Activated CD4-positive, alpha-beta T cell treated with anti-CD3 and anti-CD28 coated beads, Interleukin-2, amount 10 ng/mL, durations not matched to agents 7 days and 5 days (primary cell): ENCODE results near the gene OVOL1. TPM values are rescaled to one million over a fixed set of nuclear protein-coding genes. Genes with fewer than 3 reads are reported as not detected.

Experiments
- CTCF ChIA-PET: fragments of 350-600 bp; sonication (Branson Sonifier 250); formaldehyde crosslinking; loops from one replicate; lab custom pipeline; 2021; ENCODE audit warnings: antibody characterized with exemption; lab: Charles Lee
- POLR2A ChIA-PET: fragments of 350-600 bp; sonication (Branson Sonifier 250); formaldehyde crosslinking; loops from one replicate; lab custom pipeline; 2021; ENCODE audit warnings: antibody characterized with exemption; lab: Charles Lee
- DNase-seq: peaks from one replicate; pipeline ENCODE4 v3.0.0-alpha.2; 2020
- H3K27ac Mint-ChIP-seq: one replicate; pipeline ENCODE4 v1.8.0; 2021; ENCODE audit warnings: mild to moderate bottlenecking, moderate library complexity, mixed read lengths
- H3K27me3 Mint-ChIP-seq: one replicate; pipeline ENCODE4 v1.8.0; 2021; ENCODE audit warnings: mixed read lengths
- H3K36me3 Mint-ChIP-seq: one replicate; pipeline ENCODE4 v1.8.0; 2021; ENCODE audit warnings: low read depth, mixed read lengths
- H3K4me1 Mint-ChIP-seq: one replicate; pipeline ENCODE4 v1.8.0; 2021; ENCODE audit warnings: mixed read lengths
- H3K4me3 Mint-ChIP-seq: one replicate; pipeline ENCODE4 v1.8.0; 2021; ENCODE audit warnings: mild to moderate bottlenecking, moderate library complexity, mixed read lengths
- H3K9me3 Mint-ChIP-seq: one replicate; pipeline ENCODE4 v1.8.0; 2021; ENCODE audit warnings: mixed read lengths
- total RNA-seq, 2 experiments: library from RNA; stranded (reverse); gene quantifications; one replicate each; pipeline ENCODE4 v1.2.3, GENCODE V29; 2021

The OVOL1 gene
- total RNA-seq, 2 experiments from 2014 or later: not detected

DNA sequence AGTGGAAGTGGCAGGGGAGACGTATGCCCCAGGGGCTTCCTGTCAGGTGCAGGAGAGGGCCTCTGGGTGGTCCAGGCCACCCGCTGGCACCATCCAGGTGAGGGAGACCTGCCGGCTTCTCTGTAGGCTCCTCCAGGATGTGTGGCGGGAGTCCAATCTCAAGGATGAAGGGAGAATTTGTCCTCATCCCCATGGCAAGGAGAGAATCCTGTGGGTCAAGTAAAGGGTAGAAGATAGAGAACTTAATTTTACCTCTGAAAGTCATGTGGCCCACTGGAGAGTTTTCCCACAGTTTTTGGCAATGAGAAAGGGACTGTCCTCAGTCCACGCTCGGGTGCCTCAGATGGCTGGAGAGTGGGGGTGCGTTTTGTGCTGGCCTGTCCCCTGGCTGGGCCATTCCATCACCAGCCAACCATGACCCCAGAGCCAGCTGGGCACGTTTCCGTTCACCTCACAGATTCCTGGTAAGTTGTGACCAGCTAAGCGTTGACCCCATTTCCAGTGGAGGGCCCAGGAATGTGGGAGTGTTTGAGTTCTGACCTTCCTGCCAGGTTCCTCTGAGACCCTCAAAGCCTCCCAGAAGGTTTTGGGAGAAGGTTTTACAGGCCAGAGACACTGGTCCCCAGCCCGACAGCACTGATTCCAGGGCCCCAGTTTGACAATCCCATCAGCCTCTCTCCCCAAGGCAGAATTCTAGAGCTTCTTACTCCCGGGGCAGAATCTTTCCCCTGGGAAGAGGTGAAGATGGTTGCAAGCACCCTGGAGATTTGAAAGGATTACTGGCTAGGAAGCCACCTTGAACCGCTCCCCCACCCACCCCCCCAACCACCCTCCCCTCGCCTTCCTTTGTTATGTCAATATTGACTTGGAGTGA lies 2.6 kb downstream of the OVOL1 start:
- H3K27me3 Mint-ChIP-seq: peaks cover 50% of the 10 kb centered on the region
- H3K36me3 Mint-ChIP-seq: peaks cover 2% of the 10 kb centered on the region
- CTCF ChIA-PET: interaction anchor here (0.5 to 6.9 kb wide), 9 partner anchors 11 to 962 kb away, joined by 3 to 73 read pairs (median 3); partner anchors contain the start of genes AP5B1 and KAT5
- H3K4me3 Mint-ChIP-seq: no peak overlapping the region
- no peak overlapping the region for H3K27ac Mint-ChIP-seq
- POLR2A ChIA-PET: no interaction called here
- H3K4me1 Mint-ChIP-seq: peaks cover 14% of the 10 kb centered on the region
- H3K9me3 Mint-ChIP-seq: no peaks in the 10 kb centered on the region
- DNase-seq: no peak

- H3K27me3 Mint-ChIP-seq: peaks cover 43% of the 10 kb centered on the region
- H3K9me3 Mint-ChIP-seq: no peaks in the 10 kb centered on the region
- H3K4me1 Mint-ChIP-seq: peaks cover 11% of the 10 kb centered on the region
- no peak overlapping the region for H3K4me3 Mint-ChIP-seq
- ChIA-PET CTCF (interaction anchor here (0.5 to 6.9 kb wide), 6 partner anchors 12 to 961 kb away, joined by 3 to 73 read pairs (median 4); partner anchors contain the start of gene AP5B1), POLR2A (no interaction called here)
- H3K27ac Mint-ChIP-seq: no peak overlapping the region
- peaks cover 2% of the 10 kb centered on the region for H3K36me3 Mint-ChIP-seq
- DNase-seq: no peak
Measured at GRCh38 chr11:65790104-65790901, 3.4 kb downstream of the OVOL1 start.

DNA sequence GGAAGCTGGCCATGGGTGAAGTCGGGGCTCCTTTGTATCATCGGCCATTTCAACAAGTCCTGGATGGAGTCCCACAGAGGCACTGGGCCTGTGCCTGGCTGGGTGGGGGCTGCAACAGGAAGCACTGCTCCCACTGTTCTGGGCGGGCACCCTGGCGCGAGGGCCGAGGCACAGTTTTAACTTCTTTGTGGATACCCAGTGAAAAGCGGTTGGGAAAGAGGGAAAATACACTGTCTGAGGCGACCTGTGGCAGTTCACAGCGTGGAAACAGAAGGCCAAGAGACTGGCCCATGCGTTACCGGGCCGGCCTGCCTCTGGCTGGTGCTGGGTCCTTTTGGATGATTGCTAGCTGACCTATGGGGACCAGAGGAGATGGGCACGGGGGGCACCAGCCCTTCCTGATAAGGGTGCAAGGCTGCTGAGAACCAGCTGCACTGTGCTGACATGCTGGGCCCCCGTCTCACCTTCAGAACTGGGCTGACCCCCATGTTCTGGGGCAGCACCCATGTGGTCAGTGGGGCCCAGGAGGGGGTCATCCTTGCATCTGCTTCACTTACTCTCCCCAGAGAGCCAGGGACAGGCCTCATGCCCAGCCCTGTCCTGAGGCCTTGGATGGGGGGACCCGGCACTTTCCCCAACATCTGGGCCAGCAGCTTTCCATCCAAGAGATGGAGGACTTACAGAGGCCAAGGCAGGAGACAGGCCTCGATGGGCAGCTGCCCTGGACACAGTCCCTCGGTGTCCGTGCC lies 4.2 kb downstream of the OVOL1 start:
- H3K4me1 Mint-ChIP-seq: peaks cover 6% of the 10 kb centered on the region
- CTCF ChIA-PET: interaction anchor here (1.1 to 6.9 kb wide), 7 partner anchors 8 to 70 kb away, joined by 3 to 73 read pairs (median 5); partner anchors contain the start of gene AP5B1
- H3K27me3 Mint-ChIP-seq: peaks cover 36% of the 10 kb centered on the region
- DNase-seq: no peak
- H3K27ac Mint-ChIP-seq: no peak overlapping the region
- POLR2A ChIA-PET: no interaction called here
- no peaks in the 10 kb centered on the region for H3K9me3 Mint-ChIP-seq
- H3K4me3 Mint-ChIP-seq: no peak overlapping the region
- H3K36me3 Mint-ChIP-seq: peaks cover 2% of the 10 kb centered on the region

DNA sequence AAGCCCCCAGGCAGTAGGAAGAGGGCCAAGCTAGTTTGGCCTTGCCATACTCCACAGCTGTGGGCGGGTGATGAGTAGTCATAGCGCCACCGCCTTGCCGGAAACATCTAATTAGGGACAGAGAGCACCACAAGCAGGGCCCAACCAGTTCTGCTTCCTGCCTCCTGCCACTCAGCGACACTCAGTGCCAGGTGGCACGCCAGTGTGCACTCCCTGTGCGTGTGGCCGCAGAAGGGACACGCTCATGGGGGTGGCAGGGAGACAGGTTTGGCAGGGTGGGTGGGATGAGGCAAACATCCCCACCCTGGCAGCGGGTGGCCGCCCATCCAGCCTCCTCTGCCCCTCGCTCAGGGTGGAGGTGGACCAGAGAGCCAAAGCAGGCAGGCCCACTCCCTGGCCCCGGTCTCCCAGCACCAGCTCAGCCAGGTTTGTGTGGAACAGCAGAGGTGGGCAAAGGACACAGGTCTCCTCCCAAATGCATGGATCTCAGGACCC lies 4.9 kb downstream of the OVOL1 start:
- CTCF ChIA-PET: interaction anchor here (1.3 to 6.9 kb wide), 5 partner anchors 8 to 70 kb away, joined by 3 to 73 read pairs (median 6); partner anchors contain the start of gene AP5B1
- no peak overlapping the region for H3K27ac Mint-ChIP-seq
- H3K4me3 Mint-ChIP-seq: no peak overlapping the region
- peaks cover 34% of the 10 kb centered on the region for H3K27me3 Mint-ChIP-seq
- peaks cover 8% of the 10 kb centered on the region for H3K4me1 Mint-ChIP-seq
- peaks cover 2% of the 10 kb centered on the region for H3K36me3 Mint-ChIP-seq
- POLR2A ChIA-PET: no interaction called here
- no peak for DNase-seq
- H3K9me3 Mint-ChIP-seq: no peaks in the 10 kb centered on the region

DNA sequence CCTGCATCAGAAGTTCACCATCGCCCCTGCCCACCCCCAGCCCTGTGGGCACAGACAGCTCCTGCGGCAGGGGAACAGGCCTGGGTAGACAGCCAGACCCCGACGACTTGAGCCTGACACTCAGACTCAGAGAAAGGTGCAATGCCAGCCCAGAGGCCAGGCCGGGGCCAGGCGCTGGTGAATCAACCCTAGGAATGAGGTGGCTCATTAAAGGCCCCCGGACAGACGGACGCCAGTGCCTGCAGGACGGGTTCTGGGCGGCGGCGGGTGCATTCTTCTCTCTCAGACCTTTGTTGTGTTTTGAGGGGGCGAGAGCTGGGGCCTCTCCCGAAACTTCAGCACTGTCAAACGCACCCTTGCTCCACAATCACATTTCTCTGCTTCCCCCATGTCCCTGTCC lies 5.6 kb downstream of the OVOL1 start:
- Mint-ChIP-seq H3K9me3 (no peaks in the 10 kb centered on the region), H3K4me3 (no peak overlapping the region)
- CTCF ChIA-PET: interaction anchor here (1.0 to 6.9 kb wide), 6 partner anchors 9 to 69 kb away, joined by 3 to 73 read pairs (median 6); partner anchors contain the start of genes AP5B1 and MUS81

DNA sequence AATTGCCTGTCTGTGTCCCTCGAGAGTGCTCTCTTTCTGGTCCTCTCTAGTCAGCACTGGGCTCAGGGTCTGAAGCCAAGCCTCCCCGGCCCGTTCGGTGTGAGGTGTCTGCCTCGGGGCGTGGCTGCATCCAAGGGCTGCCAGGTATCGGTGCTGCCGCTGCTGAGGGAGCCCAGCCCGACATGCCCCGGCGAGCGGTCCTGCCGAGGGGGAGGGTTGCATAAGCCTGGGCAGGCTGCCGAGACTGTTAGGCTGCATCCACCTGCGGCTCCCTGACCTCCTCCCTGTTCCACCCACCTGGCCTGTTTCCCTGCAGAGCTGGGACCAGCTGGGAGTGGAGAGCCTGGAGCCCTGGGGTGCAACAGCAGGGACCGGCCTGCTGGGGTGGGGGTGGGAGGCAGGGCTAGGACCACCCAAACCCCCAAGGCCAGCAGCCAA lies 6.3 kb downstream of the OVOL1 start:
- POLR2A ChIA-PET: no interaction called here
- DNase-seq: no peak
- Mint-ChIP-seq H3K9me3 (no peaks in the 10 kb centered on the region), H3K4me3 (no peak overlapping the region), H3K27ac (no peak overlapping the region), H3K4me1 (peaks cover 4% of the 10 kb centered on the region), H3K27me3 (peaks cover 26% of the 10 kb centered on the region), H3K36me3 (no peaks in the 10 kb centered on the region)
- CTCF ChIA-PET: interaction anchor here (0.6 to 6.9 kb wide), 5 partner anchors 12 to 67 kb away, joined by 4 to 73 read pairs (median 5); partner anchors contain the start of genes AP5B1 and MUS81

More for the DNA sequence above, 5.6 kb downstream of the OVOL1 start:
- no peak for DNase-seq
- POLR2A ChIA-PET: no interaction called here
- Mint-ChIP-seq H3K27me3 (peaks cover 29% of the 10 kb centered on the region), H3K27ac (no peak overlapping the region), H3K4me1 (peaks cover 6% of the 10 kb centered on the region), H3K36me3 (peaks cover 2% of the 10 kb centered on the region)

GRCh38 chr11:65793625-65794400 lies 7.0 kb downstream of the OVOL1 start:
- H3K27me3 Mint-ChIP-seq: peaks cover 23% of the 10 kb centered on the region
- H3K9me3 Mint-ChIP-seq: no peaks in the 10 kb centered on the region
- CTCF ChIA-PET: interaction anchor here (0.9 to 6.9 kb wide), 4 partner anchors 11 to 33 kb away, joined by 3 to 73 read pairs (median 10); partner anchors contain the start of gene AP5B1
- DNase-seq: no peak
- H3K36me3 Mint-ChIP-seq: no peaks in the 10 kb centered on the region
- peaks cover 5% of the 10 kb centered on the region for H3K4me1 Mint-ChIP-seq
- H3K27ac Mint-ChIP-seq: no peak overlapping the region
- POLR2A ChIA-PET: no interaction called here
- no peak overlapping the region for H3K4me3 Mint-ChIP-seq

- ChIA-PET POLR2A (no interaction called here), CTCF (interaction anchor here (0.9 to 6.9 kb wide), 3 partner anchors 15 to 32 kb away, joined by 3 to 73 read pairs (median 17); partner anchors contain the start of gene AP5B1)
- Mint-ChIP-seq H3K9me3 (no peaks in the 10 kb centered on the region), H3K27me3 (peaks cover 17% of the 10 kb centered on the region), H3K36me3 (no peaks in the 10 kb centered on the region), H3K4me3 (no peak overlapping the region), H3K4me1 (peaks cover 7% of the 10 kb centered on the region), H3K27ac (no peak overlapping the region)
- DNase-seq: no peak
Measured at GRCh38 chr11:65794570-65795510, 8.0 kb downstream of the OVOL1 start.

DNA sequence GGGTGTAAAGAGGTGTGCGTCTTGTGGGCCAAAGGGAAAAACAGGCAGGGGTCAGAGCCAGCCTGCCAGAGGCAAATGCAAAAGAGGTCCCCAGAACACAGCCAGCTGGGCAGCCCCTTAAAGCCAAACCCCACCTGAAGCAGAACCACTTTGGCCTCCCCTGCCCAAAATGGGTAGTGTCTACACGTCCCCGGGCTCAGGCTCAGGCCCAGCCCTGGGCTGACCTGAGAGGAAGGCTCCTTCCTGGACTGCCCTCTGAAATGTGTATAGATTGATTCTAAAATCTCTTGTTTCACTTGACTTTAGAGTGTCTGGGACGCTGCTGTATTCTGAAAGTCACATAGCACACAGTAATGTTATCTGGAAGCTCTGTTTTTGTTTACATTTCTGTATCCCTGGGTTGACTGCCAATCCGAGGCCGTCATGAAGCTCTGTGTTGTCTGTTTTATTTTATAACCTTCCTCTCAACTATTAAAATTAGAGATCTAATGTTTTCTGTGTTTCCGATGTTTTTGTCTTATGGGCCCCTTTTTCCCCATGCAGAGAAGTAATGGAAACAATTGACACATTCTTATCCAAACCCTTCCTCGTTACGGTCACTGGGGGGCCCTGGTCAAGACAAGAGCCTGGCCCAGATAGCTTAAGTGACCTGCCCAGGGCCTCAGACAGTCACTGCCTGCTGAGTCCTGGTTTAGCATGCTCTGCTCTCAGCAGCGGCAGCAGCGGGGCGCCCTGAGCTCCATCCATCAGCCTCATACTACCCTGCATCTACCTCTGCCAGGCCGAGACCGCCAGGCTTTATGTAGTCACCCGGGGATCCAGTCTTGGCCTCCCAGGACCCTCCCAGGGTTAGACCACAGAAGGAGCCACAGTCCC lies 10.1 kb downstream of the OVOL1 start:
- POLR2A ChIA-PET: no interaction called here
- H3K27me3 Mint-ChIP-seq: peaks cover 11% of the 10 kb centered on the region
- no peaks in the 10 kb centered on the region for H3K36me3 Mint-ChIP-seq
- H3K9me3 Mint-ChIP-seq: no peaks in the 10 kb centered on the region
- CTCF ChIA-PET: interaction anchor here (0.6 to 4.7 kb wide), 5 partner anchors 17 to 227 kb away, joined by 3 to 17 read pairs (median 5); partner anchors contain the start of genes KAT5 and ZNRD2
- H3K4me3 Mint-ChIP-seq: no peak overlapping the region
- no peak for DNase-seq
- H3K27ac Mint-ChIP-seq: no peak overlapping the region
- H3K4me1 Mint-ChIP-seq: peaks cover 7% of the 10 kb centered on the region

DNA sequence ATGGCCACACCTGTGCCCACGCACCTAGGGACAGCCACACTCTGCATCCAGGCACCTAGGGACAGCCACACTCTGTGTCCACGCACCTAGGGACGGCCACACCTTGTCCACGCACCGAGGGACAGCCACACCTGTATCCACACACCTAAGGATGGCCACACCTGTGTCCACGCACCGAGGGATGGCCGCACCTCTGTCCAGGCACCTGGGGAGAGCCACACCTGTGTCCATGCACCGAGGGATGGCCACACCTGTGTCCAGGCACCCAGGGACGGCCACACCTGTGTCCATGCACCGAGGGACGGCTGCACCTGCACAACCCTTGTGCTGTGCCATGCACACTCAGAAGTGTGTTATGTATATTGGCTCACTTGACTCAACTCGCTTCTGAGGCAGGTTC lies 10.8 kb downstream of the OVOL1 start:
- Mint-ChIP-seq H3K4me1 (peaks cover 7% of the 10 kb centered on the region), H3K9me3 (no peaks in the 10 kb centered on the region), H3K4me3 (no peak overlapping the region), H3K27me3 (peaks cover 13% of the 10 kb centered on the region), H3K27ac (no peak overlapping the region), H3K36me3 (no peaks in the 10 kb centered on the region)
- ChIA-PET POLR2A (no interaction called here), CTCF (interaction anchor here (0.6 to 4.7 kb wide), 6 partner anchors 12 to 228 kb away, joined by 3 to 17 read pairs (median 4); partner anchors contain the start of genes KAT5 and ZNRD2)
- no peak for DNase-seq
